Measurements from ENCODE around the gene SBNO2.
"Not testable (repeated sequence)": the region's sequence is repeated elsewhere in the genome, so short reads cannot be mapped to it uniquely, and the experiment has no call there.

SBNO2 gene

DNA sequence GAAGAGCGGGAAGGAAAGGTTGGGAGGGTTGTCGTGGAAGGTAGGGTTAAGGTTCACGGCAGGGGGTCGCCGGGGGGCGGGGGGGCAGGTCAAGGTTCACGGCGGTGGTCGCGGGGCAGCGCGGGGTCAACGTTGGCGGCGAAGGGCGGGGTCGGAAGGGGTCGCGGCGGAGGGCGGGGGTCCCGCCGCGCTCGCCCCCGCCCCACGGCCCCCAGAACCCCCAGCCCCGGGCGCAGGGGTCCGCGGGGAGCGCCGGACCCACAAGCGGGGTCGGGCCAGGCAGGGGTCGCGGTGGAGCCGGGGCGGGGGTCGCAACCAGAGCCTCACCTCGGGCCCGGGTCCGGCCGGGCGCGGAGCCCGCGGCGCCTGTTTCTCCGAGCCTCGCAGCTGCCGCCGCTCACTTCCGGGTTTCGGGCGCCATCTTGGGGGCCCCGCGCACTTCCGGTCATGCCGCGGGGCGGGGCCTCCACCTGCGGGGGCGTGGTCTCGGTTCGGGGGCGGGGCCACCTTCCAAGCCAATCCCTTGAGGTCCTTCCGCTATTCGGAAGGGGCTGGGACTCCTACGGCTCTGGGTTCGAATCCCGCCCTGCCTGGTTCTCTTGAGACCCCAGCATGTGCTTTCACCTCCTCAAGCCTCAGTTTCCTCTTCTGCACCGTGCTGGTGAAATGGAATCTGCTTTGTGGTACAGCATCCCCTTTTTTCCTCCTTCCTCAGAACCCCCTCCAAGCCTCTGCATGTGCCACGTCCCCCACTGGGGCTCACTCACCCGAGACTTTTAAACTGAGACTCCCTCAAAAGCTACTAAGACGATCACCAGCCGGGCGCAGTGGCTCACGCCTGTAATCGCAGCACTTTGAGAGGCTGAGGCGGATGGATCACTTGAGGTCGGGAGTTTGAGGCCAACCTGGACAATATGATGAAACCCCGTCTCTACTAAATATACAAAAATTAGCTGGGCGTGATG lies at the start of gene SBNO2:
SBNO2 (minus strand) TSS at position 424 of the 965 bp plus-strand sequence. CDS start 19,992 bp downstream, outside the sequence.
- peak; percentile 48 for DNase-seq

DNA sequence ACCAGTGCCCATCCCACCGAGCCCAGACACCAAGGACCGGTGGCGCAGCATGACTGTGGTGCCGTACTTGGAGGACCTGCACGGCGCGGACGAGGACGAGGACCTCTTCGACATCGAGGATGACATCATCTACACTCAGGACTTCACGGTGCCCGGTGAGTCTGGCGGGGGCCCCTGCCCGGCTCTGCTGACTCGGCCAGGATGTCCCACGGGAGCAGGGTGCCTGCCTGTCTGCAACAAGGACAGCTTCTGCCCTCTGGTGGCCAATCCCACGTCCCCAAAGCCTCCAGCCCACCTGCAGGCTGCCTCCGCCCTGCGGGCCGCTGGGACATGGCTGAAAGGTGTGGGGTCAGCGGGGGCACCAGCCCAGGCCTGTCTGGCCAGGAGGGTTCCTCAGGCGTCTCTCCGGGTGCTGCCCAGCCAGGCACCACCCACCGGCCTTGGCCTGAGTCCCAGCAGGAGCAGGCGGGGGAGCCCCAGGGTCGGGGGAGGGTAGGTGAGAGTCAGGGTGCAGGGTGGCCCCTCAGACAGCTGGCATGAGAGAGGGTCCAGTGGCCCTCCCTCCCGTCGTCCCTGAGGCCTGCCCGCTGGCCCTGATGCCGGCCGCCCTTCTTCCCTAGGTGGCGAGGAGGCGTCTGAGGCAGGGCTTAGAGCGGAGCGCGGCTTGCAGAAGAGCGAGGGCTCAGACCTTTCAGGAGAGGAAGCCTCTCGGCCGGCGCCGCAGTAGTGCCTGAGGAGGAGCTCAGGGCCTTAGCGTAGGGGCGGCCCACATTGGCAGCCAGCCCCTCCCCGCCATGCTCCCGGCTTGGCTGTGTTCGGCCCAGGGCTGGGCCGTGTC lies 49.2 kb upstream of the SBNO2 start:
- DNase-seq = no peak

- DNase-seq = no peak
Observed at GRCh38 chr19:1222394-1222793, 48.3 kb upstream of the SBNO2 start.

GRCh38 chr19:1221904-1222255 lies 47.8 kb upstream of the SBNO2 start:
- no peak for DNase-seq

- DNase-seq = no peak
Observed at GRCh38 chr19:1220976-1221903, 47.2 kb upstream of the SBNO2 start.

GRCh38 chr19:1220477-1220930 lies 46.4 kb upstream of the SBNO2 start:
- DNase-seq = no peak

DNA sequence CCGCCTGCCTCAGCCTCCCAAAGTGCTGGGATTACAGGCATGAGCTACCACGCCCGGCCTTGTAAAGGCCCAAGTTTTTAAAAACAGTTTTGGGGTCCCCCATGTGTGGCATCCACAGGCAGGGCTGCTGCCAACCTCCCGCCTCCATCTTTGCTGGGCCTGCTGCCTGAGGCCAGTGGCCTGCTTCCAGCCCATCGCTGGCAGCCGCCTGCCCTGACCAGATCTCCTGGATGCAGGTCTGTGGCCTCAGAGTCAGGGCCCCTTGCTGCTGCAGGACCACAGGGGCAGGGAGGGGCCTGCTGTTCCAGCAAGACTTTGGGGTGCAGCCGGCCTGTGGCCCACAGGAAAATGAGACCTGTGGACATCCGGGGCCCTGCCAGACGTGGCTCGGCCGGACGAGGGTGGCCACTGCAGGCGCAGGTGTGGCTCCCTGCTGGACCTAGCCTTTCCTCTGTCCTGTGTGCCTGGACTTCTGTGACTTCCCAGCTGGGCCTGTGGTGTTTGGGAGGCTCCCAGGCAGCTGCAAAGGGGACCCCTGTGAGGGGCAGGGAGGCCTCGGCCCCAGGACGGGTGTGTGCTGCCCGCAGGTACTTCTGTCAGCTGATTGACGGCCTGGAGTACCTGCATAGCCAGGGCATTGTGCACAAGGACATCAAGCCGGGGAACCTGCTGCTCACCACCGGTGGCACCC lies 45.9 kb upstream of the SBNO2 start:
- DNase-seq = no peak

- no peak for DNase-seq
Observed at GRCh38 chr19:1218751-1219567, 44.9 kb upstream of the SBNO2 start.

DNA sequence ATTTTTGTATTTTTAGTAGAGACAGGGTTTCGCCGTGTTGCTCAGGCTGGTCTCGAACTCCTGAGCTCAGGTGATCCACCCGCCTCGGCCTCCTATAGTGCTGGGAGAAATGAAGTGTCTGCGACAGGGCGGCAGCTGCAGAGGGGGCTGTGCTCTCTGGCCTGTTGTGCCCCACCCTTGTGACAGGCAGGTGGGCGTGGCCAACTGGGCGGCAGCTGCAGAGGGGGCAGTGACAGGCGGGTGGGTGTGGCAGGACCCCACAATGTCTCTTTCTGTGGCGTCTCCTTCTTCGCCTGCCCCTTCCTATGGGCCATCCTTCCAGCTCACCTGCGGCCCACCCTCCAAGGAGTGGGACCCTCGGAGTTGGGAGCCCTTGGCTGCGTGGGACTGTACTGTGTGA lies 43.3 kb upstream of the SBNO2 start:
- no peak for DNase-seq

GRCh38 chr19:1216756-1217155 lies 42.7 kb upstream of the SBNO2 start:
- no peak for DNase-seq

DNA sequence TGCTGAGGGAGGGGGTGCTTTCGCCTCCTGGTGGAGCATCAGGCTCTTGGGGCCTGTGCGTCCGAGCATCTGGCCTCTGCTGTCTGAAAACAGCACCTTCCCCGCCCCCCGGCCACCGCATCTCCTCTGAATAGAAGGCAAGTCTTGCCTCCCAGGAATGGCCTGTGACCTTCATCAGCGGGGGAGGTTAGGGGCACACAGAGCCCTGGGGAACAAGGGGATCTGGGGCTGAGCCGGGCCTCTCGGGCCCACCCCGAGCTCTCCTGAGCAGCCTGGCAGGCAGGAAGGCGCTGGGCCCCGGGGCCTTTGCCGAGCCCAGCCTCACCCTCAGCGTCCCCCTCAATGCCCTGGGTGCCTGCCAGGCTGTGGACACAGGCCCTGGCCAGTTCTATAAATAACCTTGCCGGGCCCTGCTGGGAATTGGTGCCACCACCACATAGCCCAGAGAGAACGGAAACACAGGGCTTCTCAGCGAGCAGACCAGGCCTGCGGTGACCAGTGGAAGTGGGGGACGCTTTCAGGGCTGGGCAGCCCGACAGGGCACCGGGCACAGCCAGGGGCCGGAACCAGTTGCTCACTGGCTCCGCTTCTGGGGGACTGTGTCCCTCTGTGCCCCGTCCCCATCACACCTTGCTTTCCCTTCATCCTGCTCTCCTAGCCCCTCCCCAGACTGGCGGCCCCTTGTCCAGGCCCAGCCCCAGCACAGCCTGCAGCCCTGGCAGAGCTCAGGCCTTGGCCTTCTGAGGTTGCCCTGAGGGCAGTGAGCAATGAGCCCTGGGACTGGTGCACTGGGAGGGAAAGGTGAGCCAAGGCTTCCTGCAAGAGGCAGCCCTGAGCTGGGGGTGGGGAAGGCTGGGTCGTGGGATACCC lies 41.0 kb upstream of the SBNO2 start:
- no peak for DNase-seq

DNA sequence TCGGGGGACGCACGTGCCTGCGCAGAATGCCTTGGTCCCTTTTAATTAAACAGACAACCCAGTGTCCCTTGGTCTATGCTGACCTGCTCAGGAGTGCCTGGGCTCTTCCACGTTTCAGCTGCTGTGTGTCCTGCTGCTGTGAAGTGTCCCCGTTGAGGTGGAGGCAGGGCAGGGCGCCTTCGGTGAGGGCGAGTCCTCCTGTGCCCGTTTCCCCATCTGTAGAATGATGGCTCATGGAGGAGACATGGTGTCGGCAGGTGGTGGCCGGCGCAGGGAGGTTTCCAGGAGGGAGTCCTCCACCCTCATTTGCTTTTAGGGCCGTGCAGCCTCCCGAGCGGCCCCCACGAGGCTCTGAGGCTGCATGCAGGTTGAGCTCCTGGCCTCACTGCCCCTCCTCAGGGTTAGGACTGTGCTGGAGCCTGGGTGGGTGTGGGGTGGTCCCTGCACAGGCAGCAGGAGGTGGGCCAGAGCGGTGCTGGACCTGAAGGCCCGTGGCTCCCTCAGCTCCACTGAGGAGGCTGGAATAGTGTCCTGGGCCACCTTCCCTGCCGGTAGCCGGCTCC lies 40.3 kb upstream of the SBNO2 start:
- DNase-seq = no peak

- no peak for DNase-seq
Observed at GRCh38 chr19:1213391-1214286, 39.6 kb upstream of the SBNO2 start.

DNA sequence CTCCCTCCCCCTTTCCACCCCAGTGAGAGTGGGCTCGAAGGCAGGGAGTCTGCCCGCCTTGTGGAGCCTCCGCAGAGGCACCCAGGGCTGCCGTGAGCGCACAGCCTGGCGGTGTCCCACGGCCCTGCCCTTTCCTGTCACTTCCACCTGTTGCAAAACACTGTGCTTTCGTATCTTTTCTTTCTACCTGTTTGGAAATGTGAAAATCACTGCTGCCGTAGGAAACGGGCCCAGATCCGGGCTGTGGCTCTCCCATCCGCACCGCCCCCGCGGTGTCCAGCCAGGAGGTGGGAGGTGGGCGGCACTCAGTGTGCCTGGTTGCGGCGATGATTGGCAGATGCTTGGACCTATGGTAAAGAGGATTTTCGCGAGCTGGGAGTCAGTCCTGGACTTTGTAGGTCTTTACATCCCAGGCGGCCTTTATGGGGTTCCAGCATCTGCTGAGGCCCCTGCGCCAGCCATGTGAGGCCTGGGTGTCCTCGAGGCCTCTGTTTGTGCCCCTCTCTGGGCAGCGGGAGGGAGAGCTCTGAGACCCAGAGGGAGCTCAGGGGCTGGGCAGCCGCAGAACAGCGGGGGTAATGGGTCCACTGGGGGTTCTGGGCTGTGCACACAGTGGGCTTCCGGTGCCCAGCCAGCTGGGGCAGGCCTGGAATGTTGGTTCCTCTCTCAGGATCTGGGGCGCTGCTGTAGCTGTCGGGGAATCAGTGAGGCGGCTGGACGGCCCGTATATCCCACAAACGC lies 37.6 kb upstream of the SBNO2 start:
- no peak for DNase-seq

- no peak for DNase-seq
Observed at GRCh38 chr19:1210227-1210538, 36.1 kb upstream of the SBNO2 start.

DNA sequence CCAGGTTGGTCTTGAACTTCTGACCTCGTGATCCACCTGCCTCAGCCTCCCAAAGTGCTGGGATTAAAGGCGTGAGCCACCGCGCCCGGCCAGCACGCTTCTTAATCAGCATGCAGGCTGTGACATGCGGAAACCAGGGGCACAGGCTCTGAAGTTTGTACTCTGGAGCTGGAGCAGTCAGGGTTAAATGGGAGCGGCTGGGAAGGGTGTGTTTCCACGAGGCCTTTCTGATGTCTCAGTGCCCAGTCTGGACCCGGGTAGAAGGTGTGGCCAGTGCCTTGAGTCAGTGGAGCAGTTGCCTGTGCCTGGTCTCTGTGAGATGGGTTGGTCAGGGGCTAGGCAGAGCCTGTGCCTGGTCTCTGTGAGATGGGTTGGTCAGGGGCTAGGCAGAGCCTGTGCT lies 34.8 kb upstream of the SBNO2 start:
- DNase-seq = not testable (repeated sequence)

- DNase-seq = no peak
Observed at GRCh38 chr19:1206864-1207450, 32.9 kb upstream of the SBNO2 start.
